Cardiac muscle cell (in vitro differentiated cells and primary cell): ENCODE results near the gene ACIN1. TPM values are rescaled to one million over a fixed set of nuclear protein-coding genes. Genes with fewer than 3 reads are reported as not detected.
A peak's percentile ranks its signal among the peaks of the same experiment; 100 is the strongest.

Experiments used
- DNase-seq, 2 donors: peaks; one replicate each; pipeline versions ENCODE4 v3.0.0 to v3.0.0-alpha.2; 2010 to 2017; ENCODE audit warnings: low read depth in 1 of 2, low spot score in 1 of 2
- H3K27ac ChIP-seq: fragments of 200-600 bp; sonication (generic); 2 replicates; pipeline ENCODE4 v1.5.1; 2016
- H3K27me3 ChIP-seq: fragments of 200-600 bp; sonication (generic); 2 replicates; pipeline ENCODE4 v1.6.0; 2016; ENCODE audit warnings: control low read depth
- H3K36me3 ChIP-seq: fragments of 200-600 bp; sonication (generic); 2 replicates; pipeline ENCODE4 v1.5.1; 2016; ENCODE audit warnings: control low read depth
- H3K4me1 ChIP-seq: fragments of 200-600 bp; sonication (generic); 2 replicates; pipeline ENCODE4 v1.8.1; 2017; ENCODE audit warnings: low read depth, mild to moderate bottlenecking, mixed run types
- H3K4me3 ChIP-seq: fragments of 200-600 bp; sonication (generic); 2 replicates; pipeline ENCODE4 v1.5.1; 2016; ENCODE audit warnings: mild to moderate bottlenecking
- H3K9me3 ChIP-seq: fragments of 200-600 bp; sonication (generic); 2 replicates; pipeline ENCODE4 v1.5.1; 2017; ENCODE audit warnings: low read depth, mild to moderate bottlenecking, control low read depth
- polyA plus RNA-seq: library from polyadenylated mRNA; unstranded; fragments of >200 nt; fragmentation: Nextera tagmentation; extraction: Ambion mirVana; gene quantifications from 2 replicates; pipeline ENCODE4 v1.2.1, GENCODE V29; 2016
- total RNA-seq: library from RNA; depleted of rRNA; stranded (reverse); fragments of >200 nt; gene quantifications from 2 replicates; pipeline ENCODE4 v1.2.3, GENCODE V29; 2016
- TF ChIP-seq, protein P1 (sequence below): IDR thresholded peaks from 2 replicates; pipeline ENCODE4 v1.5.1; 2012; ENCODE audit warnings: low read depth, mild to moderate bottlenecking, low read length

The ACIN1 gene
- total and polyA plus RNA-seq, 2 experiments from 2014 or later: 41.0 to 151 TPM

DNA sequence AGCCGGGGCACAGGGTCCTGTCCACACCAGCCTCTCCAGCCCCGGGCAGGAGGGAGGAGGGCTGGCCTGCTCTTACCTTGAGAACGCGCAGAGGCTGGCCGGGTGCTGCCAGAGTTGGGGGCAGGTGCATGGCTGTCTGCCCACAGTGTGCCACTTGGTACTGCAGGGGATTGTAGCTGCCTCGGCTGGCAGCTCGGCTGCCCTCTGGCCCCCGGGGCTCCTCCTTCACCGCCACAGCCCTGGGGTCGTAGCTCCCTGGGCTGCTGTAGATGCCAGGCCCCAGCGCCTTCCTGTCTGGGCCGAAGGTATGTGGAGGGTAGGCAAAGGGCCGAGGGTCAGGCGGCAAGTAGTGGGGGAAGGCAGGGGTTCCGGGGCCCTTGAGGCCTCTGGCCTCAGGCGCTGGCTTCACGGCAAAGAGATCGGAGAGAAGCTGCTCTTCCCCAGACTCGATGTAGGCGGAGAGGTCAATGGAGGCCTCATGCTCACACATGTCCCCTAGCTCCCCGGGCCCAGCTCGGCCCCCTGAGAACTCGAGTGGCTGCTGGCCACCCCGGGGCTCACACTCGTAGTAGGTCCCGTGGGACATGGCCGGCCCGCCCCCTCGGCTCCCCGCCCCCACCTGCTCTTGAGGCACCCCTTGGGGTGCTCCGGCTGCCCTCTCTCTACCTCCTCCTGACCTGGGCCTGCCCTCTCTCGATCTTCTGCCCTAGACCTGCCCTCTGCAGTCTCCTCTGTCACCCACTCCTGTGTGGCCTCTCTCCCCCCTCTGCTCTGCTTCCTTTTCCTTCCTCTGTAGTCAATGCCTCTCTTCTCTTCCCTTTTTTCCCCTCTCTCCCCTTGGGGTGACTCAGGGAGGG is 23.8 kb upstream of the ACIN1 start, which contains the start of gene CEBPE:
TSS of gene CEBPE (minus strand) at position 750 of the 857 bp plus-strand sequence. CDS start at position 586, 164 bp downstream.
- H3K9me3 ChIP-seq: no peaks in the 10 kb centered on the region
- TF ChIP-seq, protein P1, sequence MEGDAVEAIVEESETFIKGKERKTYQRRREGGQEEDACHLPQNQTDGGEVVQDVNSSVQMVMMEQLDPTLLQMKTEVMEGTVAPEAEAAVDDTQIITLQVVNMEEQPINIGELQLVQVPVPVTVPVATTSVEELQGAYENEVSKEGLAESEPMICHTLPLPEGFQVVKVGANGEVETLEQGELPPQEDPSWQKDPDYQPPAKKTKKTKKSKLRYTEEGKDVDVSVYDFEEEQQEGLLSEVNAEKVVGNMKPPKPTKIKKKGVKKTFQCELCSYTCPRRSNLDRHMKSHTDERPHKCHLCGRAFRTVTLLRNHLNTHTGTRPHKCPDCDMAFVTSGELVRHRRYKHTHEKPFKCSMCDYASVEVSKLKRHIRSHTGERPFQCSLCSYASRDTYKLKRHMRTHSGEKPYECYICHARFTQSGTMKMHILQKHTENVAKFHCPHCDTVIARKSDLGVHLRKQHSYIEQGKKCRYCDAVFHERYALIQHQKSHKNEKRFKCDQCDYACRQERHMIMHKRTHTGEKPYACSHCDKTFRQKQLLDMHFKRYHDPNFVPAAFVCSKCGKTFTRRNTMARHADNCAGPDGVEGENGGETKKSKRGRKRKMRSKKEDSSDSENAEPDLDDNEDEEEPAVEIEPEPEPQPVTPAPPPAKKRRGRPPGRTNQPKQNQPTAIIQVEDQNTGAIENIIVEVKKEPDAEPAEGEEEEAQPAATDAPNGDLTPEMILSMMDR: no peak
- no peak within 1 kb of the TSS for H3K27ac ChIP-seq
- DNase-seq: no peak
- H3K36me3 ChIP-seq: no peaks in the 10 kb centered on the region
- H3K27me3 ChIP-seq: no peaks in the 10 kb centered on the region
- H3K4me3 ChIP-seq: no peak within 1 kb of the TSS
- peaks cover 18% of the 10 kb centered on the region for H3K4me1 ChIP-seq

DNA sequence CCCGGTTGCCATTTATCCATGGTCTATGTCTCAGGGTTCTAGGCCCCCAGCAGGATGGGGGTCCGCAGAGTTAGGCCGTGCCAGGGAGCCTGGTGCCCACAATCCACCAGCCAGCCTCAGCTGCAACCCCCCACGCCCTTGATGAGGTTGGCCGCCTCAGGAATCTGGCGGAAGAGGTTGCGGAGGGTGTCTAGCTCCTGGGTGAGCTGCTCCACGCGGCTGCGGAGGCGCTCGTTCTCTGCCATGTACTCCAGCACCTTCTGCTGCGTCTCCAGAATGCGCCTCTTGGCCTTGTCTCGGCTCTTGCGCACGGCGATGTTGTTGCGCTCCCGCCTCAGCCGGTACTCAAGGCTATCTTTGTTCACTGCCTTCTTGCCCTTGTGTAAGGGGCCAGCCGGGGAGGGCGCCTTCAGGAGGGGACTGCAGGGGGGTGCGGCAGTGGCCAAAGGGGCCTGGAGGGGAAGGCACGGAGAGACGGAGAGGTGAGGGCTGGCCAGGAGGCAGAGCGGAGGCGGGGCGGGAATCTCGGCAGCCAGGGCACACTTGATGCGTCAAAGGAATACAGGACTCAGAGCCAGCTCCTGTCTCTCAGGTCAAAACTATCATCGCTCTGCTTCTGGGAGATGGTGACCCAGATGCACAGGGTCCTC is 22.6 kb upstream of the ACIN1 start:
- H3K27ac ChIP-seq: no peak overlapping the region
- no peaks in the 10 kb centered on the region for H3K36me3 ChIP-seq
- H3K4me1 ChIP-seq: peaks cover 31% of the 10 kb centered on the region
- TF ChIP-seq, protein P1: no peak
- no peaks in the 10 kb centered on the region for H3K27me3 ChIP-seq
- no peak for DNase-seq
- H3K9me3 ChIP-seq: no peaks in the 10 kb centered on the region
- no peak overlapping the region for H3K4me3 ChIP-seq

DNA sequence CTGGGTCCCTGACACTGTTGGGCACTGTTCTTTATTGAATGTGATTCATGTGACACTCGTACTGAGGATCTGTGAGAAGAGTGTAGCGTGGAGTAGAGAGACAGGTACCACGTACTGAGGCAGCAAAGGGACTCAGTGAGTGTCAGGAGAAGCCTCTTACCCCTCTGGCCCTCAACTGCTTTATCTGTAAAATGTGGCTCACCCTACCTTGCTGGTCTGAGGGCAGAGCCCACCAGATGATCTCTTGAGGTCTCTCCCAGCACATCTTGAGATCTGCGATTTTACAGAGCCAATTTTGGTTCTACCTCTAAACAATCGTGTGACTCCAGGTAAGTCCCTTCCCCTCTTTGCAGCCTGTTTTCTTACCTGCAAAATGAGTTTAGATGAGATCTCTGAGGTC is 21.0 kb upstream of the ACIN1 start:
- H3K9me3 ChIP-seq: no peaks in the 10 kb centered on the region
- no peaks in the 10 kb centered on the region for H3K27me3 ChIP-seq
- no peak overlapping the region for H3K27ac ChIP-seq
- TF ChIP-seq, protein P1: no peak
- no peak for DNase-seq
- H3K36me3 ChIP-seq: no peaks in the 10 kb centered on the region
- H3K4me3 ChIP-seq: no peak overlapping the region
- peaks cover 32% of the 10 kb centered on the region for H3K4me1 ChIP-seq

DNA sequence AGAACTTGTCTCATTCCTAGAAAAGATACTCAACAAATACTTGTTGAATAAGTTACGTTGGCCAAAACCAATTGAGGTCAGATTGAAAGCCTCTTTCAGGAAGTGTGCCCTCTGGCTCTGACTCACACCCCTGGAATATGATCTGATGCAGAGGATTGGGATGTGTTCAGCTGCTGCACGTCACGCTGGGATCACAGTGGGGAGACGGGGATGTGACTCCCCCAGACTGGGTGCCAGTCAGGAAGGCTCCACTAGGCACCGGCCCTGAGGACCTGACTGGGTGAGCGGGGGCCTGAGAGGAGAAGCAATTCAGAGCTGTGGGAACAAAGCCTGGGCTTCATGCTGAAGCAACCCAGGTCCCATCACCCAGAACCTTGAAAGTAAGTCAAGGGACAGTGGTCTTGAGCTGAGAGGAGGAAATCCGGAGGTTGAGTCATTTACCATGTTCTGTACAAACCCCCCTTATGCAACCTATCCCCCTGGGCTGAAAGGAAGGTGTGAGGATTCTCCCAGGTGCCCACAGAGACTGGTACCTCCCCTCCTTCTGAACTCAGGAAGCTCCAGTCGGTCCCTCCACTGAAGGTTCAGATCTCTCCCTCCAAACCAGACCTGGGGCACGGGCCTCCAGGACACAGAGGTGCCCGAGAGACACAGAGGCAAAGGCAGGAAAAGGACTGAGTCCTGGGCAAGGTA is 20.2 kb upstream of the ACIN1 start:
- H3K36me3 ChIP-seq: no peaks in the 10 kb centered on the region
- no peaks in the 10 kb centered on the region for H3K27me3 ChIP-seq
- peak overlapping the region; percentile 93 for H3K27ac ChIP-seq
- no peaks in the 10 kb centered on the region for H3K9me3 ChIP-seq
- TF ChIP-seq, protein P1: no peak
- peak in 1 of 2 donors; percentile 93 for DNase-seq
- no peak overlapping the region for H3K4me3 ChIP-seq
- peaks cover 32% of the 10 kb centered on the region for H3K4me1 ChIP-seq

DNA sequence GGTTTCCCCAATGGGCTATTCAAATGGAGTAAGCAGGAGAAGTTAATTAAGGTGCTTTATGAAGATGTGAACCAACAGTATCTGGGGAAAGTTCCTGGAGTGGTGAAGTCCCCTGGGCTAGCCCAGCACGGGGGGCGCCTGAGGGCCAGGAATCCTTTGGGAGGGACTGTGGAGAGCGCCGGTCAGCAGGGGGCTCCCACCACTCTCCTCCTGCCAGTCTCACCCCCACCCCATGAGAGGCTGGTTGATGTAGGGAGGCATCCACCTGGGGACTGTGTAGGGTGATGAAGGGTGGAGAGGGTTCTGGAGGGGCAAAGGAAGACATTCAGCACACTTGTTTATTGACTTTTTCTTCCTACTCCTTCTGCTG is 19.7 kb upstream of the ACIN1 start:
- TF ChIP-seq, protein P1: peak; percentile 12
- DNase-seq: no peak
- Histone ChIP-seq H3K27ac (peak overlapping the region; percentile 93), H3K9me3 (no peaks in the 10 kb centered on the region), H3K4me3 (no peak overlapping the region), H3K36me3 (no peaks in the 10 kb centered on the region), H3K27me3 (no peaks in the 10 kb centered on the region), H3K4me1 (peaks cover 28% of the 10 kb centered on the region)
